Fibroblast of lung (primary cell): Measurements from ENCODE around the gene AGRN. TPM values are rescaled to one million over a fixed set of nuclear protein-coding genes. Genes with fewer than 3 reads are reported as not detected.

Experiments used
- DNase-seq, 2 donors: peaks; one replicate each; pipeline versions ENCODE4 v3.0.0 to v3.0.0-alpha.2; 2010; ENCODE audit warnings: low read depth in 2 of 2
- H2AFZ ChIP-seq: 2 replicates; pipeline ENCODE4 v1.5.1; 2012; ENCODE audit warnings: low read length, control low read depth, inconsistent platforms
- H3K27ac ChIP-seq: 2 replicates; pipeline ENCODE4 v1.5.1; 2011; ENCODE audit warnings: low read length, control low read depth; ENCODE audit not compliant: insufficient read depth
- H3K27me3 ChIP-seq: 2 replicates; pipeline ENCODE4 v1.5.1; 2011; ENCODE audit warnings: mild to moderate bottlenecking, low read length; ENCODE audit not compliant: control insufficient read depth, insufficient read depth
- H3K36me3 ChIP-seq: 2 replicates; pipeline ENCODE4 v1.5.1; 2011; ENCODE audit warnings: low read length; ENCODE audit not compliant: control insufficient read depth, insufficient read depth
- H3K4me1 ChIP-seq: 2 replicates; pipeline ENCODE4 v1.5.1; 2011; ENCODE audit warnings: low read length; ENCODE audit not compliant: control insufficient read depth, insufficient read depth; ENCODE audit errors: extremely low read depth
- H3K4me2 ChIP-seq: 2 replicates; pipeline ENCODE4 v1.5.1; 2011; ENCODE audit warnings: low read length, control low read depth; ENCODE audit not compliant: insufficient read depth; ENCODE audit errors: extremely low read depth
- H3K4me3 ChIP-seq, 4 experiments: fragments of 200-600 bp in 1 of 4; sonication (generic) in 1 of 4; replicated peaks in 1 of 4; 2 replicates each; pipeline ENCODE4 v1.5.1; 2011 to 2016; ENCODE audit warnings: low read length in 4 of 4, low read depth in 3 of 4, mild to moderate bottlenecking in 3 of 4, control low read depth in 2 of 4, inconsistent platforms in 1 of 4, mixed read lengths in 1 of 4; ENCODE audit not compliant: insufficient read depth in 1 of 4; ENCODE audit errors: control extremely low read depth in 1 of 4
- H3K79me2 ChIP-seq: 2 replicates; pipeline ENCODE4 v1.5.1; 2012; ENCODE audit warnings: mild to moderate bottlenecking, low read length, inconsistent platforms; ENCODE audit not compliant: control insufficient read depth, insufficient read depth
- H3K9ac ChIP-seq: 2 replicates; pipeline ENCODE4 v1.5.1; 2011; ENCODE audit warnings: mild to moderate bottlenecking, low read length, control low read depth; ENCODE audit not compliant: insufficient read depth
- H3K9me3 ChIP-seq: 2 replicates; pipeline ENCODE4 v1.5.1; 2012; ENCODE audit warnings: low read depth, low read length; ENCODE audit not compliant: control insufficient read depth, insufficient read depth
- H4K20me1 ChIP-seq: 2 replicates; pipeline ENCODE4 v1.5.1; 2011; ENCODE audit warnings: low read length; ENCODE audit not compliant: control insufficient read depth, insufficient read depth; ENCODE audit errors: extremely low read depth
- CTCF ChIP-seq, 2 donors: IDR thresholded peaks in 1 of 2; conservative IDR thresholded peaks in 1 of 2; 1 replicate in 1 of 2; 2 replicates in 1 of 2; pipeline ENCODE4 v1.5.1; 2011 to 2012; ENCODE audit warnings: low read length in 2 of 2, control low read depth in 1 of 2, inconsistent platforms in 1 of 2, low read depth in 1 of 2, mild to moderate bottlenecking in 1 of 2
- EZH2 ChIP-seq: IDR thresholded peaks from 2 replicates; pipeline ENCODE4 v1.5.1; 2012; ENCODE audit warnings: low read length, control low read depth, mild to moderate bottlenecking; ENCODE audit errors: missing control alignments
- polyA plus RNA-seq, 2 donors: library from polyadenylated mRNA; depleted of rRNA in 1 of 2; stranded (reverse) in 1 of 2; unstranded in 1 of 2; fragments of >200 nt; gene quantifications; 2 replicates each; pipeline ENCODE4 v1.2.1, GENCODE V29; 2011 to 2012; ENCODE audit warnings: missing spikeins in 1 of 2
- total RNA-seq: library from RNA; depleted of rRNA; stranded (reverse); fragments of >200 nt; gene quantifications from 2 replicates; pipeline ENCODE4 v1.2.1, GENCODE V29; 2014

AGRN gene
- total and polyA plus RNA-seq, 2 donors (not counting 1 experiment from before 2014, with no cell fraction given): 20.7 to 50.9 TPM

DNA sequence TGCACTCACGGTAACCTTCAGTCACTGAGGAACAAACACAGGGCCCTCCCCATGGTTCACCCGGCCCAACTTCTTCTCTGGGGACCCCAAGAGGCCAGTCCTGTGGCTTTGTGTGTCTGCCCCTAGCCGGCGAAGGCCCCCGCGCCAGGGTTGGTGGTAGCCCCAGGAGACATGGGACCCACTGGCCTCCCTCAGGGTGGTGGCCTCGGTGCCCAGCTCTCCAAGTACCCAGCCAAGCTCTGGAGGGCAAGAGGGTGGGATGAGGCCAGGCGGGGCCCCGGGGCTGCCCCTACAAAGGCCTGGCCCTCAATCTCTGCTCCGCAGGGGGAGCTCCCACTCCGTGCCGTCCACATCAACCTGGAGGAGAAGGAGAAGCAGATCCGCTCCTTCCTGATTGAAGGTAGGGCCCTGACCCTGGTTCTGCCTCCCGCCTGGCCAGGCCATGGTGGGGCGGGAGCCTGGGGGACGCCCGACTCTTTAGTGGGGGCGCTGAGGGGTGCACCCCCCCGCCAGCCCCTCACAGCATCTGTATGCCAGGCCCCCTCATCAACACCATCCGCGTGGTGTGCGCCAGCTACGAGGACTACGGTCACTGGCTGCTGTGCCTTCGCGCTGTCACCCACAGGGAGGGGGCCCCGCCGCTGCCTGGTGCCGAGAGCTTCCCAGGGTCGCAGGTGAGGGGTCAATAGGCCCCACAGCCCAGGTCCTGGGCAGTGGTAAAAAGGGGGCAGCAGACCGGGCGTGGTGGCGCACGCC, 48.0 kb upstream of the AGRN start:
- Histone ChIP-seq H3K4me3 (no peak overlapping the region), H3K4me2 (no peak overlapping the region), H3K79me2 (no peaks in the 10 kb centered on the region), H3K27ac (no peak overlapping the region), H3K9ac (no peak overlapping the region), H3K36me3 (no peaks in the 10 kb centered on the region), H4K20me1 (no peaks in the 10 kb centered on the region), H3K9me3 (no peaks in the 10 kb centered on the region), H3K4me1 (no peaks in the 10 kb centered on the region), H3K27me3 (no peaks in the 10 kb centered on the region), H2AFZ (no peak overlapping the region)
- no peak for DNase-seq
- TF ChIP-seq CTCF (conservative IDR thresholded peaks at IDR 0.05 in 1 of 2, IDR thresholded peaks at IDR 0.05 in 1 of 2; ENCODE audit: low read depth in 1 of 2, low read length in 2 of 2): no peak
- TF ChIP-seq EZH2: no peak

DNA sequence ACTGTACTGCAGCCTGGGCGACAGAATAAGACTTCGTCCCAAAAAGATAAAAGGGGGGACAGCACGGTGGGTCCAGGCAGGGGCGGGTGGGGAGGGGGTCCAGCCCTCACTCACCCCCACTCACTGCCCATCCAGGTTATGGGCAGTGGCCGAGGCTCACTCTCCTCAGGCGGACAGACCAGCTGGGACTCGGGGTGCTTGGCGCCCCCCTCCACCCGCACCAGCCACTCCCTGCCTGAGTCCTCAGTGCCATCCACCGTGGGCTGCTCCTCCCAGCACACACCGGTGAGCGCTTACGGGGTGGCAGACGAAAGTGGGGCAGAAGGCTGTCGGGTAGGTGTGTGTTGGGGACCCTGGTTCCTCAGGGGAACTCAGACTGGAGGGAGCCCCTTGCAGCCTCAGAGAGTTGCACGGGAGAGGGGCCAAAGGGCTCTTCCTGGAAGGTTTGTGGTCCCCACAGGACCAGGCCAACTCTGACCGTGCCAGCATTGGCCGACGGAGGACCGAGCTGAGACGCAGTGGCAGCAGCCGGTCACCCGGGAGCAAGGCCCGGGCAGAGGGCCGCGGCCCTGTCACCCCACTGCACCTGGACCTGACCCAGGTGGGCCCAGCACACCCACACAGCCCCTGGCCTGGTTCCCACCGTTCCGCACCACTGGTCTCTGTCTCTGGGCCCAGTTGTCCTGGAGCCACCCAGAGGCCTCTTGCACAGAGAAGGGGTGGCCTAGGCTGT, 47.0 kb upstream of the AGRN start:
- Histone ChIP-seq H3K27me3 (no peaks in the 10 kb centered on the region), H3K9ac (no peak overlapping the region), H2AFZ (no peak overlapping the region), H3K79me2 (no peaks in the 10 kb centered on the region), H3K4me2 (no peak overlapping the region), H3K4me3 (no peak overlapping the region), H3K9me3 (no peaks in the 10 kb centered on the region), H3K36me3 (no peaks in the 10 kb centered on the region), H3K4me1 (no peaks in the 10 kb centered on the region), H4K20me1 (no peaks in the 10 kb centered on the region), H3K27ac (no peak overlapping the region)
- DNase-seq: no peak
- TF ChIP-seq CTCF (conservative IDR thresholded peaks at IDR 0.05 in 1 of 2, IDR thresholded peaks at IDR 0.05 in 1 of 2; ENCODE audit: low read depth in 1 of 2, low read length in 2 of 2): no peak
- no peak for TF ChIP-seq EZH2

DNA sequence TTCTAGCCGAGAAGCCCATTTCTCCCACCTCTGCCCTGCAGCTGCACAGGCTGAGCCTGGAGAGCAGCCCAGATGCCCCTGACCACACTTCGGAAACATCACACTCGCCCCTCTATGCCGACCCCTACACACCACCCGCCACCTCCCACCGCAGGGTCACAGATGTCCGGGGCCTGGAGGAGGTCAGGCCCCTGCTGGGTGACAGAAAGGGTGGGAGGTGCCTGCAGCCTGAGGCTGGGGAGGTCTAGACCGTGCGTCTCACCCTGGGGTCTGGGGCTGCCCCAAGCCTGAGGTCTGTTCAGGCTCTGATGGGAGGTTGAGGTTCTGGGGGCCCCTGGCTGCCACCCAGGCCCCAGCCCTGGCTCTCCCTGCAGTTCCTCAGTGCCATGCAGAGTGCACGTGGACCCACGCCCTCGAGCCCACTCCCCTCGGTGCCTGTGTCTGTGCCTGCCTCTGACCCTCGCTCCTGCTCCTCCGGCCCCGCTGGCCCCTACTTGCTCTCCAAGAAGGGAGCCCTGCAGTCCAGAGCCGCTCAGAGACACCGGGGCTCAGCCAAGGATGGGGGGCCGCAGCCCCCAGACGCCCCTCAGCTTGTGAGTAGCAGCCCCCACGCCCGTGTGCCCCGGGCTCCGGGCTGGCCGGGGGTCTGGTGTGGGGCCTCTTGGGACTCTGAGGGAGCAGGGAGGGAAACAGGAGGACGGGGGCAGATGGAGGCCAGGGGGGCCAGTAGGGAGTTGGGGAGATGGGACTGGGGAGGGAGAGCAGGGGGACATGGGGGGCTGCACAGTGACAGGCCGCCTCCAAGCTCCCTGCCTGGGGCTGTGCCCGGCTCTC, 46.2 kb upstream of the AGRN start:
- no peak for TF ChIP-seq CTCF (conservative IDR thresholded peaks at IDR 0.05 in 1 of 2, IDR thresholded peaks at IDR 0.05 in 1 of 2; ENCODE audit: low read depth in 1 of 2, low read length in 2 of 2)
- no peak for TF ChIP-seq EZH2
- no peaks in the 10 kb centered on the region for H3K36me3 ChIP-seq
- H3K9ac ChIP-seq: no peak overlapping the region
- no peak overlapping the region for H3K4me3 ChIP-seq
- no peak for DNase-seq
- no peaks in the 10 kb centered on the region for H4K20me1 ChIP-seq
- no peaks in the 10 kb centered on the region for H3K9me3 ChIP-seq
- no peak overlapping the region for H3K4me2 ChIP-seq
- H3K4me1 ChIP-seq: no peaks in the 10 kb centered on the region
- no peaks in the 10 kb centered on the region for H3K79me2 ChIP-seq
- no peak overlapping the region for H2AFZ ChIP-seq
- H3K27me3 ChIP-seq: no peaks in the 10 kb centered on the region
- no peak overlapping the region for H3K27ac ChIP-seq
